Mammary epithelial cell (primary cell): ENCODE data around the gene ANKRD28.

Experiments
- EZH2 ChIP-seq: IDR thresholded peaks from 2 replicates; pipeline ENCODE4 v1.6.1; 2012; ENCODE audit warnings: low read length, inconsistent platforms, borderline replicate concordance
- TF ChIP-seq, protein P1 (sequence below), 2 donors: IDR thresholded peaks in 1 of 2; conservative IDR thresholded peaks in 1 of 2; 2 replicates each; pipeline ENCODE4 v1.5.1; 2011 to 2012; ENCODE audit warnings: inconsistent platforms in 2 of 2, low read length in 2 of 2, mild to moderate bottlenecking in 2 of 2, control low read depth in 1 of 2, low read depth in 1 of 2; ENCODE audit not compliant: insufficient read depth in 1 of 2; ENCODE audit errors: extremely low read depth in 1 of 2

DNA sequence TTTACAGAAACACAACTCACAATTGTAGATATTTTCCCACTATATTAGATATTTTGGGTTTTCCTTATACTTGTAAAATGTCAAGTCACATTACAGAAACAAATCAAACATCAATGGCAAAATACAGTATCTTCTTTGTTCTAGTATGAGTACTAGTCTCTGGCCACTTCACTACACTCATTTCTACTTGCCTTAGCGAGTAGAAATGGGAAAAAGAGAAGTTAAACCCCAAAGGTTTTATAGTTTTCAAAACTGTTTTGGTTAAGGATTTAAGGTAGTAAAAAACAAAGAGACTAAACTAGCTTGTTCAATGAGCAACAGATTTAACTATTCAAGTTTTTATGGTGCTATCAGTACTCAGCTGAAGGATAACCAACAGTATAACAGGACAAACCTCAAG lies 114.5 kb downstream of the ANKRD28 start:
- TF ChIP-seq, protein P1, sequence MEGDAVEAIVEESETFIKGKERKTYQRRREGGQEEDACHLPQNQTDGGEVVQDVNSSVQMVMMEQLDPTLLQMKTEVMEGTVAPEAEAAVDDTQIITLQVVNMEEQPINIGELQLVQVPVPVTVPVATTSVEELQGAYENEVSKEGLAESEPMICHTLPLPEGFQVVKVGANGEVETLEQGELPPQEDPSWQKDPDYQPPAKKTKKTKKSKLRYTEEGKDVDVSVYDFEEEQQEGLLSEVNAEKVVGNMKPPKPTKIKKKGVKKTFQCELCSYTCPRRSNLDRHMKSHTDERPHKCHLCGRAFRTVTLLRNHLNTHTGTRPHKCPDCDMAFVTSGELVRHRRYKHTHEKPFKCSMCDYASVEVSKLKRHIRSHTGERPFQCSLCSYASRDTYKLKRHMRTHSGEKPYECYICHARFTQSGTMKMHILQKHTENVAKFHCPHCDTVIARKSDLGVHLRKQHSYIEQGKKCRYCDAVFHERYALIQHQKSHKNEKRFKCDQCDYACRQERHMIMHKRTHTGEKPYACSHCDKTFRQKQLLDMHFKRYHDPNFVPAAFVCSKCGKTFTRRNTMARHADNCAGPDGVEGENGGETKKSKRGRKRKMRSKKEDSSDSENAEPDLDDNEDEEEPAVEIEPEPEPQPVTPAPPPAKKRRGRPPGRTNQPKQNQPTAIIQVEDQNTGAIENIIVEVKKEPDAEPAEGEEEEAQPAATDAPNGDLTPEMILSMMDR (conservative IDR thresholded peaks at IDR 0.05 in 1 of 2, IDR thresholded peaks at IDR 0.05 in 1 of 2; ENCODE audit: extremely low read depth in 1 of 2, insufficient read depth in 1 of 2, low read depth in 1 of 2, low read length in 2 of 2) = no peak
- no peak for TF ChIP-seq EZH2
